HepG2 (cell line): Measurements from ENCODE around the gene U2AF1L4. TPM values are rescaled to one million over a fixed set of nuclear protein-coding genes. Genes with fewer than 3 reads are reported as not detected.

Experiments
- HDAC6 ChIP-seq: fragments of 200-600 bp; sonication (generic); IDR thresholded peaks from 2 replicates; pipeline ENCODE4 v1.7.0; 2017; ENCODE audit warnings: mild to moderate bottlenecking, antibody characterized with exemption, low read length, low read depth
- HES4 ChIP-seq: sonication (generic); formaldehyde crosslinking; IDR thresholded peaks from 2 replicates; pipeline ENCODE4 v1.9.0; 2021; ENCODE audit warnings: mild to moderate bottlenecking, missing genetic modification reagents, borderline replicate concordance
- KAT8 ChIP-seq: IDR thresholded peaks from 2 replicates; pipeline ENCODE4 v1.6.1; 2016; ENCODE audit warnings: missing genetic modification reagents, missing compliant biosample characterization
- MLLT10 ChIP-seq: sonication (generic); formaldehyde crosslinking; IDR thresholded peaks from 2 replicates; pipeline ENCODE4 v1.4.0; 2020; ENCODE audit warnings: missing genetic modification reagents
- MYPOP ChIP-seq: sonication (generic); formaldehyde crosslinking; IDR thresholded peaks from 2 replicates; pipeline ENCODE4 v1.8.1; 2023; ENCODE audit warnings: mild to moderate bottlenecking, moderate library complexity, missing genetic modification reagents
- NBN ChIP-seq: fragments of 450-650 bp; conservative IDR thresholded peaks from 2 replicates; pipeline ENCODE4 v1.6.1; 2017
- NFIC ChIP-seq: IDR thresholded peaks from 2 replicates; pipeline ENCODE4 v1.6.1; 2012; ENCODE audit warnings: mild to moderate bottlenecking, low read length, inconsistent platforms
- PITX1 ChIP-seq: sonication (generic); formaldehyde crosslinking; IDR thresholded peaks from 2 replicates; pipeline ENCODE4 v1.5.1; 2020; ENCODE audit warnings: mild to moderate bottlenecking, missing genetic modification reagents
- SRY ChIP-seq: sonication (generic); formaldehyde crosslinking; IDR thresholded peaks from 2 replicates; pipeline ENCODE4 v1.8.0; 2022; ENCODE audit warnings: mild to moderate bottlenecking, missing genetic modification reagents
- polyA plus RNA-seq, 8 experiments: library from polyadenylated mRNA; depleted of rRNA in 3 of 8; stranded (reverse) in 7 of 8; unstranded in 1 of 8; fragments of >200 nt; fragmentation: Illumina TruSeq in 4 of 8; extraction: Trizol in 4 of 8; gene quantifications; 2 replicates each; pipeline versions ENCODE4 v1.2.1 to v1.2.3, GENCODE V29; 2011 to 2016; ENCODE audit warnings: low read depth in 4 of 8, missing spikeins in 1 of 8, mixed read lengths in 1 of 8; ENCODE audit not compliant: insufficient read depth in 1 of 8
- total RNA-seq, 5 experiments: library from RNA; depleted of rRNA; stranded (reverse); fragments of >200 nt; fragmentation: Illumina TruSeq; extraction: Trizol; gene quantifications; 2 replicates each; pipeline ENCODE4 v1.2.3, GENCODE V29; 2016; ENCODE audit warnings: low read depth in 1 of 5
- TF ChIP-seq, protein P1 (sequence below): sonication (generic); formaldehyde crosslinking; IDR thresholded peaks from 2 replicates; pipeline ENCODE4 v1.4.0; 2020; ENCODE audit warnings: missing genetic modification reagents, borderline replicate concordance
- TF ChIP-seq, protein P2 (sequence below): sonication (generic); formaldehyde crosslinking; IDR thresholded peaks from 2 replicates; pipeline ENCODE4 v1.4.0; 2020; ENCODE audit warnings: mild to moderate bottlenecking, low read depth, missing genetic modification reagents
- TF ChIP-seq, protein P3 (sequence below): sonication (generic); formaldehyde crosslinking; IDR thresholded peaks from 2 replicates; pipeline ENCODE4 v1.4.0; 2020; ENCODE audit warnings: missing genetic modification reagents, borderline replicate concordance
- TF ChIP-seq, protein P4 (sequence below): sonication (generic); formaldehyde crosslinking; IDR thresholded peaks from 2 replicates; pipeline ENCODE4 v1.8.1; 2022; ENCODE audit warnings: low read depth, mild to moderate bottlenecking, missing genetic modification reagents
- TF ChIP-seq, protein P5 (sequence below): IDR thresholded peaks from 2 replicates; pipeline ENCODE4 v1.6.1; 2012; ENCODE audit warnings: inconsistent platforms

U2AF1L4 gene
- total and polyA plus RNA-seq, 2 of the 13 experiments (the other 11 are each of a cell fraction or from before 2014, with no cell fraction given) = 7.9 to 15.4 TPM

GRCh38 chr19:35719402-35720162, 25.6 kb downstream of the U2AF1L4 start (continued):
- TF ChIP-seq, protein P1, sequence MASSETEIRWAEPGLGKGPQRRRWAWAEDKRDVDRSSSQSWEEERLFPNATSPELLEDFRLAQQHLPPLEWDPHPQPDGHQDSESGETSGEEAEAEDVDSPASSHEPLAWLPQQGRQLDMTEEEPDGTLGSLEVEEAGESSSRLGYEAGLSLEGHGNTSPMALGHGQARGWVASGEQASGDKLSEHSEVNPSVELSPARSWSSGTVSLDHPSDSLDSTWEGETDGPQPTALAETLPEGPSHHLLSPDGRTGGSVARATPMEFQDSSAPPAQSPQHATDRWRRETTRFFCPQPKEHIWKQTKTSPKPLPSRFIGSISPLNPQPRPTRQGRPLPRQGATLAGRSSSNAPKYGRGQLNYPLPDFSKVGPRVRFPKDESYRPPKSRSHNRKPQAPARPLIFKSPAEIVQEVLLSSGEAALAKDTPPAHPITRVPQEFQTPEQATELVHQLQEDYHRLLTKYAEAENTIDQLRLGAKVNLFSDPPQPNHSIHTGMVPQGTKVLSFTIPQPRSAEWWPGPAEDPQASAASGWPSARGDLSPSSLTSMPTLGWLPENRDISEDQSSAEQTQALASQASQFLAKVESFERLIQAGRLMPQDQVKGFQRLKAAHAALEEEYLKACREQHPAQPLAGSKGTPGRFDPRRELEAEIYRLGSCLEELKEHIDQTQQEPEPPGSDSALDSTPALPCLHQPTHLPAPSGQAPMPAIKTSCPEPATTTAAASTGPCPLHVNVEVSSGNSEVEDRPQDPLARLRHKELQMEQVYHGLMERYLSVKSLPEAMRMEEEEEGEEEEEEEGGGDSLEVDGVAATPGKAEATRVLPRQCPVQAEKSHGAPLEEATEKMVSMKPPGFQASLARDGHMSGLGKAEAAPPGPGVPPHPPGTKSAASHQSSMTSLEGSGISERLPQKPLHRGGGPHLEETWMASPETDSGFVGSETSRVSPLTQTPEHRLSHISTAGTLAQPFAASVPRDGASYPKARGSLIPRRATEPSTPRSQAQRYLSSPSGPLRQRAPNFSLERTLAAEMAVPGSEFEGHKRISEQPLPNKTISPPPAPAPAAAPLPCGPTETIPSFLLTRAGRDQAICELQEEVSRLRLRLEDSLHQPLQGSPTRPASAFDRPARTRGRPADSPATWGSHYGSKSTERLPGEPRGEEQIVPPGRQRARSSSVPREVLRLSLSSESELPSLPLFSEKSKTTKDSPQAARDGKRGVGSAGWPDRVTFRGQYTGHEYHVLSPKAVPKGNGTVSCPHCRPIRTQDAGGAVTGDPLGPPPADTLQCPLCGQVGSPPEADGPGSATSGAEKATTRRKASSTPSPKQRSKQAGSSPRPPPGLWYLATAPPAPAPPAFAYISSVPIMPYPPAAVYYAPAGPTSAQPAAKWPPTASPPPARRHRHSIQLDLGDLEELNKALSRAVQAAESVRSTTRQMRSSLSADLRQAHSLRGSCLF (CRISPR knock-in tag) = no peak
- no peak for TF ChIP-seq KAT8
- peak; percentile 60; the same call in 1 of the 2 replicates for TF ChIP-seq MYPOP (CRISPR knock-in tag)
- TF ChIP-seq NFIC = no peak
- TF ChIP-seq, protein P2, sequence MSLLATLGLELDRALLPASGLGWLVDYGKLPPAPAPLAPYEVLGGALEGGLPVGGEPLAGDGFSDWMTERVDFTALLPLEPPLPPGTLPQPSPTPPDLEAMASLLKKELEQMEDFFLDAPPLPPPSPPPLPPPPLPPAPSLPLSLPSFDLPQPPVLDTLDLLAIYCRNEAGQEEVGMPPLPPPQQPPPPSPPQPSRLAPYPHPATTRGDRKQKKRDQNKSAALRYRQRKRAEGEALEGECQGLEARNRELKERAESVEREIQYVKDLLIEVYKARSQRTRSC = no peak
- no peak for TF ChIP-seq PITX1 (CRISPR knock-in tag)
- no peak for TF ChIP-seq NBN
- TF ChIP-seq, protein P3, sequence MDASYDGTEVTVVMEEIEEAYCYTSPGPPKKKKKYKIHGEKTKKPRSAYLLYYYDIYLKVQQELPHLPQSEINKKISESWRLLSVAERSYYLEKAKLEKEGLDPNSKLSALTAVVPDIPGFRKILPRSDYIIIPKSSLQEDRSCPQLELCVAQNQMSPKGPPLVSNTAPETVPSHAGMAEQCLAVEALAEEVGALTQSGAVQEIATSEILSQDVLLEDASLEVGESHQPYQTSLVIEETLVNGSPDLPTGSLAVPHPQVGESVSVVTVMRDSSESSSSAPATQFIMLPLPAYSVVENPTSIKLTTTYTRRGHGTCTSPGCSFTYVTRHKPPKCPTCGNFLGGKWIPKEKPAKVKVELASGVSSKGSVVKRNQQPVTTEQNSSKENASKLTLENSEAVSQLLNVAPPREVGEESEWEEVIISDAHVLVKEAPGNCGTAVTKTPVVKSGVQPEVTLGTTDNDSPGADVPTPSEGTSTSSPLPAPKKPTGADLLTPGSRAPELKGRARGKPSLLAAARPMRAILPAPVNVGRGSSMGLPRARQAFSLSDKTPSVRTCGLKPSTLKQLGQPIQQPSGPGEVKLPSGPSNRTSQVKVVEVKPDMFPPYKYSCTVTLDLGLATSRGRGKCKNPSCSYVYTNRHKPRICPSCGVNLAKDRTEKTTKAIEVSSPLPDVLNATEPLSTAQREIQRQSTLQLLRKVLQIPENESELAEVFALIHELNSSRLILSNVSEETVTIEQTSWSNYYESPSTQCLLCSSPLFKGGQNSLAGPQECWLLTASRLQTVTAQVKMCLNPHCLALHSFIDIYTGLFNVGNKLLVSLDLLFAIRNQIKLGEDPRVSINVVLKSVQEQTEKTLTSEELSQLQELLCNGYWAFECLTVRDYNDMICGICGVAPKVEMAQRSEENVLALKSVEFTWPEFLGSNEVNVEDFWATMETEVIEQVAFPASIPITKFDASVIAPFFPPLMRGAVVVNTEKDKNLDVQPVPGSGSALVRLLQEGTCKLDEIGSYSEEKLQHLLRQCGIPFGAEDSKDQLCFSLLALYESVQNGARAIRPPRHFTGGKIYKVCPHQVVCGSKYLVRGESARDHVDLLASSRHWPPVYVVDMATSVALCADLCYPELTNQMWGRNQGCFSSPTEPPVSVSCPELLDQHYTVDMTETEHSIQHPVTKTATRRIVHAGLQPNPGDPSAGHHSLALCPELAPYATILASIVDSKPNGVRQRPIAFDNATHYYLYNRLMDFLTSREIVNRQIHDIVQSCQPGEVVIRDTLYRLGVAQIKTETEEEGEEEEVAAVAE = no peak
- TF ChIP-seq, protein P4, sequence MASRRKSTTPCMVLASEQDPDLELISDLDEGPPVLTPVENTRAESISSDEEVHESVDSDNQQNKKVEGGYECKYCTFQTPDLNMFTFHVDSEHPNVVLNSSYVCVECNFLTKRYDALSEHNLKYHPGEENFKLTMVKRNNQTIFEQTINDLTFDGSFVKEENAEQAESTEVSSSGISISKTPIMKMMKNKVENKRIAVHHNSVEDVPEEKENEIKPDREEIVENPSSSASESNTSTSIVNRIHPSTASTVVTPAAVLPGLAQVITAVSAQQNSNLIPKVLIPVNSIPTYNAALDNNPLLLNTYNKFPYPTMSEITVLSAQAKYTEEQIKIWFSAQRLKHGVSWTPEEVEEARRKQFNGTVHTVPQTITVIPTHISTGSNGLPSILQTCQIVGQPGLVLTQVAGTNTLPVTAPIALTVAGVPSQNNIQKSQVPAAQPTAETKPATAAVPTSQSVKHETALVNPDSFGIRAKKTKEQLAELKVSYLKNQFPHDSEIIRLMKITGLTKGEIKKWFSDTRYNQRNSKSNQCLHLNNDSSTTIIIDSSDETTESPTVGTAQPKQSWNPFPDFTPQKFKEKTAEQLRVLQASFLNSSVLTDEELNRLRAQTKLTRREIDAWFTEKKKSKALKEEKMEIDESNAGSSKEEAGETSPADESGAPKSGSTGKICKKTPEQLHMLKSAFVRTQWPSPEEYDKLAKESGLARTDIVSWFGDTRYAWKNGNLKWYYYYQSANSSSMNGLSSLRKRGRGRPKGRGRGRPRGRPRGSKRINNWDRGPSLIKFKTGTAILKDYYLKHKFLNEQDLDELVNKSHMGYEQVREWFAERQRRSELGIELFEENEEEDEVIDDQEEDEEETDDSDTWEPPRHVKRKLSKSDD = no peak
- TF ChIP-seq, protein P5, sequence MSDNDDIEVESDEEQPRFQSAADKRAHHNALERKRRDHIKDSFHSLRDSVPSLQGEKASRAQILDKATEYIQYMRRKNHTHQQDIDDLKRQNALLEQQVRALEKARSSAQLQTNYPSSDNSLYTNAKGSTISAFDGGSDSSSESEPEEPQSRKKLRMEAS = peak; percentile 67; the same call in 1 of the 2 replicates
- TF ChIP-seq HDAC6 = no peak
- no peak for TF ChIP-seq MLLT10 (CRISPR knock-in tag)
- TF ChIP-seq HES4 (CRISPR knock-in tag) = no peak
- no peak for TF ChIP-seq SRY (CRISPR knock-in tag)
